A673 (cell line): Measurements from ENCODE around the gene PARP12. TPM values are rescaled to one million over a fixed set of nuclear protein-coding genes. Genes with fewer than 3 reads are reported as not detected.

Experiments
- BruUV-seq: library from RNA; stranded (reverse); fragments of 400-500 nt; replicated peaks from 2 replicates; lab custom pipeline; 2021; lab: Mats Ljungman, UMichigan
- CTCF ChIA-PET: fragments of 300-600 bp; sonication (Branson Sonifier 250); formaldehyde crosslinking; loops from one replicate; lab custom pipeline; 2022; ENCODE audit warnings: antibody characterized with exemption; lab: Charles Lee
- POLR2A ChIA-PET: fragments of 300-600 bp; sonication (Branson Sonifier 250); formaldehyde crosslinking; loops from one replicate; lab custom pipeline; 2022; ENCODE audit warnings: antibody characterized with exemption; ENCODE audit not compliant: low non-redundant PET; lab: Charles Lee
- DNase-seq: peaks from one replicate; pipeline ENCODE4 v3.0.0-alpha.2; 2015; ENCODE audit warnings: low spot score
- H3K27ac ChIP-seq: fragments of 200-600 bp; sonication (generic); 2 replicates; pipeline ENCODE4 v1.5.1; 2016; ENCODE audit warnings: mixed run types, low read depth, mild to moderate bottlenecking, mixed read lengths, antibody characterized with exemption, low read length; ENCODE audit not compliant: poor library complexity, severe bottlenecking
- H3K27me3 ChIP-seq: fragments of 200-600 bp; sonication (generic); replicated peaks from 2 replicates; pipeline ENCODE4 v1.6.1; 2017; ENCODE audit warnings: mixed run types, low read depth, mild to moderate bottlenecking, mixed read lengths, antibody characterized with exemption, low read length; ENCODE audit not compliant: insufficient read depth, poor library complexity
- H3K36me3 ChIP-seq: fragments of 200-600 bp; sonication (generic); 2 replicates; pipeline ENCODE4 v1.6.1; 2016; ENCODE audit warnings: mixed run types, mild to moderate bottlenecking, mixed read lengths, antibody characterized with exemption, low read length; ENCODE audit not compliant: insufficient read depth, poor library complexity, severe bottlenecking
- H3K4me1 ChIP-seq: fragments of 200-600 bp; sonication (generic); 2 replicates; pipeline ENCODE4 v1.6.1; 2017; ENCODE audit warnings: mixed run types, mild to moderate bottlenecking, mixed read lengths, antibody characterized with exemption, low read length; ENCODE audit not compliant: insufficient read depth, poor library complexity, severe bottlenecking
- H3K4me3 ChIP-seq: fragments of 200-600 bp; sonication (generic); 2 replicates; pipeline ENCODE4 v1.5.1; 2016; ENCODE audit warnings: low read depth, mixed run types, mild to moderate bottlenecking, mixed read lengths, low read length; ENCODE audit not compliant: poor library complexity, severe bottlenecking
- H3K9me3 ChIP-seq: fragments of 200-600 bp; sonication (generic); 2 replicates; pipeline ENCODE4 v1.6.1; 2016; ENCODE audit warnings: mixed run types, low read depth, mild to moderate bottlenecking, mixed read lengths, antibody characterized with exemption, low read length; ENCODE audit not compliant: poor library complexity, severe bottlenecking
- EZH2 ChIP-seq: fragments of 200-600 bp; sonication (generic); IDR thresholded peaks from 2 replicates; pipeline ENCODE4 v1.6.1; 2017; ENCODE audit warnings: borderline replicate concordance, low read depth, mild to moderate bottlenecking, mixed read lengths, antibody characterized with exemption, low read length; ENCODE audit not compliant: poor library complexity, severe bottlenecking
- intact Hi-C: fragments of 100-400 bp; cut with micrococcal nuclease; formaldehyde crosslinking; loops from one replicate; pipeline ENCODE4 v1.10.0; 2022; ENCODE audit not compliant: unreplicated experiment
- total RNA-seq: library from RNA; stranded (reverse); gene quantifications from 2 replicates; pipeline ENCODE4 v1.2.3, GENCODE V29; 2021
- TF ChIP-seq, protein P1 (sequence below): fragments of 300-800, 200-600 bp; sonication (generic); conservative IDR thresholded peaks from 2 replicates; pipeline ENCODE4 v1.5.1; 2017; ENCODE audit warnings: low read depth, mild to moderate bottlenecking, antibody characterized with exemption, low read length, moderate library complexity, mixed read lengths

PARP12 gene
- total RNA-seq, 1 experiment from 2014 or later = 17.8 TPM

DNA sequence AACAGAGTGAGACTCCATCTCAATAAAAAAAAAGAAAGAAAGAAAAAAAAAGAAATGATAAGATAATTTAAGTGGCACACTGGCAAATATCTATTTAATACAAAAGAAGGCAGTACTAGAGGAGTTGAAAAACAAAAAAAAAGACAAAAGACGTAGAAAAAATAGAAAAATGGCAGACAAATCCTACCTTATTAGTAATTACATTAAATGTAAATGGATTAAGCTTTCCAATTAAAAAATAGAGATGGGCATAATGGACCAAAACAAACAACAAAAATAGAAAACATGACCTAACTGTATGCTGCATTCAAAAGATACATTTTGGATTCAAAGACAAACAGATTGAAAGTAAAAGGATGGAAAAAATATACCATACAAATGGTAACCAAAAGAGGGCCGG lies 5.3 kb upstream of the PARP12 start:
- H3K27ac ChIP-seq = no peak overlapping the region
- ChIA-PET POLR2A (no interaction called here), CTCF (no interaction called here)
- no TSS peak for BruUV-seq
- no peaks in the 10 kb centered on the region for H3K36me3 ChIP-seq
- TF ChIP-seq, protein P1, sequence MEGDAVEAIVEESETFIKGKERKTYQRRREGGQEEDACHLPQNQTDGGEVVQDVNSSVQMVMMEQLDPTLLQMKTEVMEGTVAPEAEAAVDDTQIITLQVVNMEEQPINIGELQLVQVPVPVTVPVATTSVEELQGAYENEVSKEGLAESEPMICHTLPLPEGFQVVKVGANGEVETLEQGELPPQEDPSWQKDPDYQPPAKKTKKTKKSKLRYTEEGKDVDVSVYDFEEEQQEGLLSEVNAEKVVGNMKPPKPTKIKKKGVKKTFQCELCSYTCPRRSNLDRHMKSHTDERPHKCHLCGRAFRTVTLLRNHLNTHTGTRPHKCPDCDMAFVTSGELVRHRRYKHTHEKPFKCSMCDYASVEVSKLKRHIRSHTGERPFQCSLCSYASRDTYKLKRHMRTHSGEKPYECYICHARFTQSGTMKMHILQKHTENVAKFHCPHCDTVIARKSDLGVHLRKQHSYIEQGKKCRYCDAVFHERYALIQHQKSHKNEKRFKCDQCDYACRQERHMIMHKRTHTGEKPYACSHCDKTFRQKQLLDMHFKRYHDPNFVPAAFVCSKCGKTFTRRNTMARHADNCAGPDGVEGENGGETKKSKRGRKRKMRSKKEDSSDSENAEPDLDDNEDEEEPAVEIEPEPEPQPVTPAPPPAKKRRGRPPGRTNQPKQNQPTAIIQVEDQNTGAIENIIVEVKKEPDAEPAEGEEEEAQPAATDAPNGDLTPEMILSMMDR = no peak
- no peak for TF ChIP-seq EZH2
- no peaks in the 10 kb centered on the region for H3K27me3 ChIP-seq
- H3K4me3 ChIP-seq = no peak overlapping the region
- intact Hi-C loops = no loop called here
- H3K9me3 ChIP-seq = peaks cover 21% of the 10 kb centered on the region
- DNase-seq = no peak
- no peaks in the 10 kb centered on the region for H3K4me1 ChIP-seq

DNA sequence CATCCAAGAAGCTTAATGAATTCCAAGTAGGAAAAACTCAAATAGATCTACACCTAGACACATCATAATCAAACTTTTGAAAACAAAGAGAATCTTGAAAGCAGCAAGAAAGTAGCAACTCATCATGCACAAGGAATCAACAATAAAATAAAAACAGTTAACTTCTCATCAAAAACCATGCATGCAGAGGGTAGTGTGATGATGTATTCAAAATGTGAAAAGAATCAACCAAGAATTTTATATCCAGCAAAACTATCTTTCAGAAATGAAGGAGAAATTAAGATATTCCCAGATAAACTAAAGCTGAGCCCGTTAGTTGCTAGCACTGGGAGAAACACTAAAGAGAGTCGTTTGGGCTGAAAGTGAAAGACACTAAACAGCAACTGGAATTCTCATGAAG lies 4.3 kb upstream of the PARP12 start:
- no peak for TF ChIP-seq EZH2
- TF ChIP-seq, protein P1 = no peak
- CTCF ChIA-PET = no interaction called here
- intact Hi-C loops = no loop called here
- POLR2A ChIA-PET = no interaction called here
- DNase-seq = no peak
- Histone ChIP-seq H3K27ac (no peak overlapping the region), H3K9me3 (peaks cover 21% of the 10 kb centered on the region), H3K27me3 (no peaks in the 10 kb centered on the region), H3K4me3 (no peak overlapping the region), H3K36me3 (no peaks in the 10 kb centered on the region), H3K4me1 (no peaks in the 10 kb centered on the region)
- BruUV-seq = no TSS peak

DNA sequence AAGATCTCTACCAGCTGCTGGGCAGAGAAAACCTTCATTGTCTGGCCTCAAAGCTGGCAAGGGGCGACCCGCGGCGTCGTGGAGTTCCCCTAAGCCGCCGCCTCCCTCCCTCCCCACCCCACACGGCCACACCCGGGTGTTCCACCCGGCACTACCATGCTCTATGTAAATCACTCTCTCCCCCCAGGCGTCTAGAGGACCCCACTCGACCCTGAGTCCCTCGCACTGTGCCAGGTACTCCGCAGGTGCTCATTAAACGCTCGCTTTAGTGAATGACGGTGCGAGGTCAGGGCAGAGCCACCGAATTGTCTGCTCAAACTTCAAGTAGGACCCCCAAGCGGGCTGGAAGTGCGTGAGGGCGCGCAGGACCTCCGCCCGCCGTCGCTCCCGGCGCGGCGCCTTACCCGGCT lies 628 bp downstream of the PARP12 start:
- no TSS peak for BruUV-seq
- TF ChIP-seq, protein P1 = no peak
- no peak for TF ChIP-seq EZH2
- ChIA-PET POLR2A (no interaction called here), CTCF (no interaction called here)
- peak; percentile 30 for DNase-seq
- peak overlapping the region; percentile 69 for H3K27ac ChIP-seq
- H3K9me3 ChIP-seq = peaks cover 12% of the 10 kb centered on the region
- no peaks in the 10 kb centered on the region for H3K27me3 ChIP-seq
- H3K4me3 ChIP-seq = peak overlapping the region; percentile 64
- H3K4me1 ChIP-seq = no peaks in the 10 kb centered on the region
- H3K36me3 ChIP-seq = no peaks in the 10 kb centered on the region
- intact Hi-C loops = no loop called here
